Gastroesophageal sphincter (tissue), 3 donors: Measurements from ENCODE around the gene NPC2.

Source experiments
- EP300 ChIP-seq: sonication (generic); formaldehyde crosslinking; IDR thresholded peaks from one replicate; pipeline ENCODE4 v1.6.1; 2017; ENCODE audit warnings: antibody characterized with exemption, mild to moderate bottlenecking
- TF ChIP-seq, protein P1 (sequence below), 4 experiments: fragments of 200-600 bp in 2 of 4; fragments of 450-650 bp in 2 of 4; sonication (generic) in 1 of 4; IDR thresholded peaks; one replicate each; pipeline ENCODE4 v1.5.1; 2017 to 2019; ENCODE audit warnings: antibody characterized with exemption in 4 of 4, mild to moderate bottlenecking in 2 of 4, moderate library complexity in 2 of 4

DNA sequence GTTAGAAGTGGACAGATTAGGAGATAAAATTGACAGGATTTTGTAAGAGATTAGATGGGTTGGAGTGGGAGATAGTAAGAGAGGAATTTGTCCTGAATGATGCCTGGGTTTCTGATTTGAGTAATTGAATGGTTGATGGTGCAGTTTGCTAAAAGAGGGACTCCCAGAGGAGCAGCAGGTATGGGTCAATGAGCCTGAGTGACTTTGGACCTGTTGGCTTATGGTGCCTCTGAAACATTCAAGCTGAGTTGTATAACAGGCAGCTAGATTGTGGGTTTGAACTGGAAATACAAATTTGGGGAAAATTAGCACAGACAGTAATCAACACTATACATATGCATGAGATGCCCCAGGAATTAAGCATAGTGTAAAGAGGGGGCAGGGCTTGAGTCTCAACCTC lies 50.3 kb downstream of the NPC2 start:
- TF ChIP-seq, protein P1, sequence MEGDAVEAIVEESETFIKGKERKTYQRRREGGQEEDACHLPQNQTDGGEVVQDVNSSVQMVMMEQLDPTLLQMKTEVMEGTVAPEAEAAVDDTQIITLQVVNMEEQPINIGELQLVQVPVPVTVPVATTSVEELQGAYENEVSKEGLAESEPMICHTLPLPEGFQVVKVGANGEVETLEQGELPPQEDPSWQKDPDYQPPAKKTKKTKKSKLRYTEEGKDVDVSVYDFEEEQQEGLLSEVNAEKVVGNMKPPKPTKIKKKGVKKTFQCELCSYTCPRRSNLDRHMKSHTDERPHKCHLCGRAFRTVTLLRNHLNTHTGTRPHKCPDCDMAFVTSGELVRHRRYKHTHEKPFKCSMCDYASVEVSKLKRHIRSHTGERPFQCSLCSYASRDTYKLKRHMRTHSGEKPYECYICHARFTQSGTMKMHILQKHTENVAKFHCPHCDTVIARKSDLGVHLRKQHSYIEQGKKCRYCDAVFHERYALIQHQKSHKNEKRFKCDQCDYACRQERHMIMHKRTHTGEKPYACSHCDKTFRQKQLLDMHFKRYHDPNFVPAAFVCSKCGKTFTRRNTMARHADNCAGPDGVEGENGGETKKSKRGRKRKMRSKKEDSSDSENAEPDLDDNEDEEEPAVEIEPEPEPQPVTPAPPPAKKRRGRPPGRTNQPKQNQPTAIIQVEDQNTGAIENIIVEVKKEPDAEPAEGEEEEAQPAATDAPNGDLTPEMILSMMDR (IDR thresholded peaks at IDR 0.05): no peak
- no peak for TF ChIP-seq EP300
